HG03045 (cell line): ENCODE measurements around the gene C1QTNF3.

ENCODE experiments used
- ATAC-seq: cut with Tn5 transposase; IDR thresholded peaks from one replicate; pipeline ENCODE4 v1.9.1; 2021; ENCODE audit warnings: mild to moderate bottlenecking, moderate library complexity; ENCODE audit not compliant: unreplicated experiment

Gene C1QTNF3

GRCh38 chr5:34002629-34003328 is 40.2 kb downstream of the C1QTNF3 start:
- ATAC-seq: no peak

- no peak for ATAC-seq
These were observed 41.7 kb downstream of the C1QTNF3 start for GRCh38 chr5:34001241-34001841.

- no peak for ATAC-seq
These were observed 43.0 kb downstream of the C1QTNF3 start for GRCh38 chr5:33999978-34000377.

GRCh38 chr5:33997331-33997983 is 45.6 kb downstream of the C1QTNF3 start:
- no peak for ATAC-seq

GRCh38 chr5:33995865-33996264 is 47.1 kb downstream of the C1QTNF3 start:
- no peak for ATAC-seq

GRCh38 chr5:33994845-33995244 is 48.2 kb downstream of the C1QTNF3 start:
- ATAC-seq: no peak

GRCh38 chr5:33992864-33993263 is 50.1 kb downstream of the C1QTNF3 start:
- no peak for ATAC-seq

- no peak for ATAC-seq
These were observed 57.6 kb downstream of the C1QTNF3 start for GRCh38 chr5:33985447-33985846.

GRCh38 chr5:33984671-33985124 is 58.3 kb downstream of the C1QTNF3 start, which contains the start of gene SLC45A2:
TSS of gene SLC45A2 (minus strand) at chr5:33984693. CDS start at chr5:33984583, 110 bp downstream.
- ATAC-seq: no peak

- ATAC-seq: no peak
These were observed 58.8 kb downstream of the C1QTNF3 start for GRCh38 chr5:33984178-33984577.

- no peak for ATAC-seq
These were observed 61.4 kb downstream of the C1QTNF3 start for GRCh38 chr5:33981408-33982162.

- no peak for ATAC-seq
These were observed 63.0 kb downstream of the C1QTNF3 start for GRCh38 chr5:33980030-33980429.

- ATAC-seq: no peak
These were observed 64.7 kb downstream of the C1QTNF3 start for GRCh38 chr5:33978306-33978705.

- ATAC-seq: no peak
These were observed 66.7 kb downstream of the C1QTNF3 start for GRCh38 chr5:33976307-33976706.

- no peak for ATAC-seq
These were observed 67.2 kb downstream of the C1QTNF3 start for GRCh38 chr5:33975852-33976251.

- no peak for ATAC-seq
These were observed 69.7 kb downstream of the C1QTNF3 start for GRCh38 chr5:33973271-33973670.

GRCh38 chr5:33969572-33970452 is 73.2 kb downstream of the C1QTNF3 start:
- ATAC-seq: peak; percentile 57

GRCh38 chr5:33968211-33969005 is 74.6 kb downstream of the C1QTNF3 start:
- ATAC-seq: no peak
